ENCODE results near the gene METTL17.

METTL17 gene

DNA sequence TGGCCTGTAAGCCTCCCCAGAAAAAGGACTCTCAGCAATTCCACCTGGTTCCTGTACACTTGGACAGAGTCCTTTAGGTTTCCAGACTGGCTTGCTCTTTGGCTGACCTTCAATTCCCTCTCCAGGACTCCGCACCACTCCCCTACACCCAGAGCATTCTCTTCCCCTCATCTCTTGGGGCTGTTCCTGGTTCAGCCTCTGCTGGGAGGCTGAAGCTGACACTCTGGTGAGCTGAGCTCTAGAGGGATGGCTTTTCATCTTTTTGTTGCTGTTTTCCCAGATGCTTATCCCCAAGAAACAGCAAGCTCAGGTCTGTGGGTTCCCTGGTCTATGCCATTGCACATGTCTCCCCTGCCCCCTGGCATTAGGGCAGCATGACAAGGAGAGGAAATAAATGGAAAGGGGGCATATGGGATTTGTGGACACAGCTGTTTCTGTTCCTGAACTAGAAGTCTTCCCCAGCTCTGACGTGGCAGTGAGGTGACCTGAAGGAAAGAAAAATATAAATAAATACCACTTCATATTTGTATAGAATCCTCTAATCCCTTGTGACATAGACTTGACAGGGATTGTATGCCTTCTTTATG lies 53.7 kb downstream of the METTL17 start:
- DNase-seq = no peak

- DNase-seq = no peak
These were observed 54.3 kb downstream of the METTL17 start for GRCh38 chr14:21043974-21044618.

Data from suppressor macrophage (primary cell).